Activated T-helper 2 cell treated with anti-CD3 and anti-CD28 coated beads, Interferon-gamma antibody, Interleukin-2, Interleukin-4, amounts not matched to agents 10 μg/mL and 5 μg/mL and 100 μg/mL, durations not matched to agents 14 hours and 24 hours and 36 hours (primary cell): ENCODE data around the gene ACTN3. TPM values are rescaled to one million over a fixed set of nuclear protein-coding genes. Genes with fewer than 3 reads are reported as not detected.

Experiments used
- DNase-seq: peaks from one replicate; pipeline ENCODE4 v3.0.0; 2021; ENCODE audit warnings: low spot score
- H3K27ac Mint-ChIP-seq: one replicate; pipeline ENCODE4 v1.8.0; 2021; ENCODE audit warnings: mixed read lengths
- H3K27me3 Mint-ChIP-seq: one replicate; pipeline ENCODE4 v1.8.0; 2021; ENCODE audit warnings: low read depth, mixed read lengths
- H3K36me3 Mint-ChIP-seq: one replicate; pipeline ENCODE4 v1.8.0; 2021; ENCODE audit warnings: low read depth, mixed read lengths
- H3K4me1 Mint-ChIP-seq: one replicate; pipeline ENCODE4 v1.8.0; 2021; ENCODE audit warnings: low read depth, mixed read lengths
- H3K4me3 Mint-ChIP-seq: one replicate; pipeline ENCODE4 v1.8.0; 2021; ENCODE audit warnings: low read depth, mild to moderate bottlenecking, moderate library complexity, mixed read lengths
- H3K9me3 Mint-ChIP-seq: one replicate; pipeline ENCODE4 v1.8.0; 2021; ENCODE audit warnings: mixed read lengths
- intact Hi-C: fragments of 100-400 bp; cut with micrococcal nuclease; formaldehyde crosslinking; loops from one replicate; pipeline ENCODE4 v1.15.1; 2023
- total RNA-seq: library from RNA; stranded (reverse); gene quantifications from 2 replicates; pipeline ENCODE4 v1.2.3, GENCODE V29; 2022

The ACTN3 gene
- total RNA-seq, 1 donor from 2014 or later: 0.14 TPM

DNA sequence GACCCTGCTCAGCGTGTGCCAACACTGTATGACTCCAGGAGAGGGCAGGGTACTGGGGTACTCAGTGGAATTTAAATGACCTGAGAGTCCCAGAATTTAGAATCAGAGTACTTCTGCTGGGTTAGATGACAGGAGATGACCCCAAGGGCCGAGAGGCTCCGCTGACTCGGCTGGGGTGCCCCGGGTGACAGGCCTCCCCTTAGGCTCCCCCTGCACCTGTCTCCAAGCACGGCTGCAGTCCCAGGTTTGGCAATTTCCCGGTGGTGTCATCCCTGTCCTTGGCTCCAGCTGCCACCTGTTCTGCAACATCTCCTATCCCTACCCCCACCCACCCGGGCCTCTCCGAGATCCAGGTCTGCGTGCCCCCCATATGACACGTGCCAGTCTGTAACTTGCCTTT lies 1.3 kb downstream of the ACTN3 start:
- peaks cover 4% of the 10 kb centered on the region for H3K36me3 Mint-ChIP-seq
- H3K27me3 Mint-ChIP-seq: peaks cover 15% of the 10 kb centered on the region
- DNase-seq: no peak
- peaks cover 18% of the 10 kb centered on the region for H3K4me1 Mint-ChIP-seq
- intact Hi-C loops: no loop called here
- no peak overlapping the region for H3K4me3 Mint-ChIP-seq
- no peak overlapping the region for H3K27ac Mint-ChIP-seq
- H3K9me3 Mint-ChIP-seq: no peaks in the 10 kb centered on the region

DNA sequence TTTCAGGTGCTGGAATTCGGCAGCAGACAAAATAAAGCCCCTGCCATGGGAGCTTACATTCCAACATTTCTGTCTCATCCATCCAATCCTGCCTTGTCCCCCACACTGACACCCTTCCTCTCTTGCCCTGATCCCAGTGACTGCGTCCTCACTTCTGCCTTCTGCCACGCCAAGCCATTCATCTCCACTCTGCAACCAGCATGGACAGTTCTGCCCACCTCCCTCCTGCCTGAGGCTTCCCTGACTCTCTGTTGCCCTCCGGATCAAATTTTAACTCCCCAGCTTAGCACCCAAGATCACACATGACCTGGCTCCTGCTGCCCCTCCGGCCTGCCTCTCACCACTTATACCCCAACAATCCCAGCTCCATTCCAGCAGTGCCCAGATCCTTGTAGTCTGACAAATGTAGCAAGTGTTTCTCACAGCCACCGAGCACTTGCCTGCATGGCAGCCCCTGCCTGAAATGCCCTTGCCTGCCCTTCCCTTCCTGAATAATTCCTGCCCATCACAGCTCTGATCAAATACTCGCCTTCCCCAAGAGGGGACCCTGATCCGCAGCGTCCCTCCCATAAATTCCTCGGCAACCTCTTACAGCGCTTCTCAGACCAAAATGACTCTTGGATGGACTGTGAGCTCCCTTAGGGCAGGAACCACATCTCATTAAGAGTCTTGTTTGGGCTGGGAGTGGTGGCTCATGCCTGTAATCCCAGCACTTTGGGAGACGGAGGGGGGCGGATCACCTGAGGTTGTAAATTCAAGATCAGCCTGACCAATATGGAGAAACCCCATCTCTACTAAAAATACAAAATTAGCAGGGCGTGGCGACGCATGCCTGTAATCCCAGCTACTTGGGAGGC lies 2.3 kb downstream of the ACTN3 start:
- no peaks in the 10 kb centered on the region for H3K9me3 Mint-ChIP-seq
- no peak overlapping the region for H3K4me3 Mint-ChIP-seq
- peaks cover 15% of the 10 kb centered on the region for H3K27me3 Mint-ChIP-seq
- H3K4me1 Mint-ChIP-seq: peaks cover 9% of the 10 kb centered on the region
- DNase-seq: no peak
- no peak overlapping the region for H3K27ac Mint-ChIP-seq
- intact Hi-C loops: no loop called here
- H3K36me3 Mint-ChIP-seq: no peaks in the 10 kb centered on the region

DNA sequence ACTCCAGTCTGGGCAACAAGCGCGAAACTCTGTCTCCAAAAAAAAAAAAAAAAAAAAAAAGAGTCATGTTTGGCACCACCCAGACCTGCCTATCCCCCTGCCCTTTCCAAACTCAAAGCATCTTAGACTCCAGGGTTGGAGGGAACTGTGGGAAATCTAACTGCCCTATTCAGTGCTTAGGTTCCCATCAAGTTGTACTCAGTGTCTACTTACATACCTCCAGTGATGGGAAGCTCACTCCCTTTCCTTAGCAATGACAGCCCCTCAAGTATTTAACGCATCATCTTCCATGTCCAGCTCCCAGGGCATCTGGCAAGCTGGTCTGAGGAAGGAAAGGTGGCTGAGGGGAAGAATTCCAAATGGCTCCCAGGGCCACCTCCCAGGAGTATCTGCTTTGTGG lies 3.0 kb downstream of the ACTN3 start:
- intact Hi-C loops: no loop called here
- Mint-ChIP-seq H3K9me3 (no peaks in the 10 kb centered on the region), H3K27ac (no peak overlapping the region), H3K4me3 (no peak overlapping the region), H3K4me1 (peaks cover 4% of the 10 kb centered on the region), H3K27me3 (peaks cover 15% of the 10 kb centered on the region), H3K36me3 (no peaks in the 10 kb centered on the region)
- DNase-seq: no peak

DNA sequence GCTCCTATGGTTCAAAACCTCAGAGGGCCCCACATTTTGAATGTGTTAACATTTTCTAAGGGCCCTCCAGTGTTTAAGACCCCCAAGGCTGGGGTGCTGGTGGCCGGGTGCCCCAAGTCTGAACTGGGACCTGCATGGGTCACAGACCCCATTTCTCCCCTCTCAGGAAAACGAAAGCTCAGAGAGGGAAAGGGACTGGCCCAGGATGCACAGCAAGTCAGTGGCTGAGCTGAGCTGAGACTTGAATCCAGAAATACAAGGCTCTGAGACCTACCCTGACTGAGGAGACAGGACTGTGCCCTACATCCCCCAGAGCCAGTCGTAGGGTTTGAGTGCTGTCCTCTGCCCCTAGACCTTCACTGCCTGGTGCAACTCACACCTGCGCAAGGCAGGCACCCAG lies 4.2 kb downstream of the ACTN3 start:
- intact Hi-C loops: no loop called here
- H3K4me3 Mint-ChIP-seq: no peak overlapping the region
- peaks cover 1% of the 10 kb centered on the region for H3K4me1 Mint-ChIP-seq
- H3K36me3 Mint-ChIP-seq: no peaks in the 10 kb centered on the region
- H3K27ac Mint-ChIP-seq: no peak overlapping the region
- peaks cover 15% of the 10 kb centered on the region for H3K27me3 Mint-ChIP-seq
- H3K9me3 Mint-ChIP-seq: no peaks in the 10 kb centered on the region
- no peak for DNase-seq

DNA sequence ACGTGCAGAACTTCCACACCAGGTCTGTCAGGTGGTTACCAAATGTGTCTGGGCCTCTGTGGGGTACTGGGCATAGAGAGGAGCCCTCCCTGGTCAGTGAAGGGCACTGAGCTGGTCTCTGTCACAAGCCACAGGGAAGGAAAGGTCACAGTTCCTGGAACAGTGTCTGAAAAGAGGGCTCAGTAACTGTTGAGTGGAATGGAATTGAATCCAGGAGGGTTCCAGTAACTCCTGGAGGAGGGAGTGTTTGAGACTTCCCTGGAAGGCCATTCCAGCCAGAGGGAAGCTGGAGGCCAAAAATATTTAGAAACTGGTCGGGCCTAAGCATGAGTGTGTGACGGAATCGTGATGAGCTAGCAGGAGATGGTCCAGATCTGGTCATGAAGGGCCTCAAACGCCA lies 7.9 kb downstream of the ACTN3 start:
- Mint-ChIP-seq H3K36me3 (no peaks in the 10 kb centered on the region), H3K27ac (no peak overlapping the region), H3K4me3 (no peak overlapping the region), H3K4me1 (no peaks in the 10 kb centered on the region), H3K27me3 (peaks cover 11% of the 10 kb centered on the region), H3K9me3 (no peaks in the 10 kb centered on the region)
- intact Hi-C loops: no loop called here
- DNase-seq: no peak

DNA sequence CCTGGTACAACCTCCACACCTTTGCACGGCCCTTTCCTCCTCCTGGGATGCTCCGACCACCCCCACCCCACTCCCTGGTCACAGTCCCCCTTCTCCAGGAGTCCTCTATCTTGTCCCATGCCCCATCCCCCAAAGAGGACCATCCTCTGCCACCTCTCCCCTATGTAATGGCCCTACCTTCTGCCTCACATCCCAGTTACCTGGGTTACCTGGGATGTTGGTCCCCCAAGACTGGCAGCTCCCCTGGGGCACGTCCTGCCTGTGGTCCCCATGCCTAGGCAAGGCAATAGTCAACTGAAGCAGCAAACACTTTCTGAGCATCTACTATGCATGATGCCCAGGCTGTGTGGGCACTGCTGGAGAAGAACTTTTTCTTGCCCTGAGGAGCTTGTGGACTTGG lies 8.7 kb downstream of the ACTN3 start:
- Mint-ChIP-seq H3K4me1 (no peaks in the 10 kb centered on the region), H3K27ac (no peak overlapping the region), H3K4me3 (no peak overlapping the region), H3K36me3 (no peaks in the 10 kb centered on the region), H3K27me3 (peaks cover 6% of the 10 kb centered on the region), H3K9me3 (no peaks in the 10 kb centered on the region)
- intact Hi-C loops: no loop called here
- no peak for DNase-seq

DNA sequence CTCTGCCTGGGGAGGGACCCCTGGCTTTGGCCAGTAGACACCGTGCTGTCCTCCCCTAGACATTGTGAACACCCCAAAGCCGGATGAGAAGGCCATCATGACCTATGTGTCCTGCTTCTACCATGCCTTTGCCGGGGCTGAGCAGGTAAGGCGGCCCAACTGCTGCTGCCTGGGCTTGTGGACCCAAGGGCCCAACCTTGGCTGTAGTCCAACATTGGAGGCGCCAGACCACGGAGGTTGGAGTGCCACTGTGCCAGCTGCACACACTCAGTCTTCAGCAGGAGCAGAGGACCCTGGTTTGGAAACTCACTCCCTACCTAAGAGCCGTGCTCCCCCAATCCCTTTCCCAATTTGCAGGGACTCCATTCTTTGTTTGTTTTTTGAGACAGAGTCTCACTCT lies 9.4 kb downstream of the ACTN3 start:
- H3K27ac Mint-ChIP-seq: no peak overlapping the region
- no peak for DNase-seq
- H3K9me3 Mint-ChIP-seq: no peaks in the 10 kb centered on the region
- no peaks in the 10 kb centered on the region for H3K36me3 Mint-ChIP-seq
- peaks cover 6% of the 10 kb centered on the region for H3K27me3 Mint-ChIP-seq
- no peak overlapping the region for H3K4me3 Mint-ChIP-seq
- intact Hi-C loops: no loop called here
- no peaks in the 10 kb centered on the region for H3K4me1 Mint-ChIP-seq

DNA sequence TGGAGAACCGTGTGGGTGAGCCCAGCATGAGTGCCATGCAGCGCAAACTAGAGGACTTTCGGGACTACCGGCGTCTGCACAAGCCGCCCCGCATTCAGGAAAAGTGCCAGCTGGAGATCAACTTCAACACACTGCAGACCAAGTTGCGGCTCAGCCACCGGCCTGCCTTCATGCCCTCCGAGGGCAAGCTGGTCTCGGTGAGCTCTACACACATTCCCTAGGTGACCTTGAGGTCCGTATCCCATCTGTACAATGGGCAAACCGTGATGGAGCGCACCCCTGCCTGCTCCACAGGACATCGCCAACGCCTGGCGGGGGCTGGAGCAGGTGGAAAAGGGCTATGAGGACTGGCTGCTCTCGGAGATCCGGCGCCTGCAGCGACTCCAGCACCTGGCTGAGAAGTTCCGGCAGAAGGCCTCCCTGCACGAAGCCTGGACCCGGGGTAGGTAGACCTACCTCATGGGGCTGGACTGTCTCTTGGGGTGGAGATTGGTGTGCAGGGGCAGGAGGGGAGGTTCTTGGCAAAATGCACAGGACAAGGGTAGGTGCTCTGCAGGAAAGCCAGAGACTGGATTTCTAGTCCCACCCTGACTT lies 11.1 kb downstream of the ACTN3 start:
- H3K9me3 Mint-ChIP-seq: no peaks in the 10 kb centered on the region
- H3K4me1 Mint-ChIP-seq: no peaks in the 10 kb centered on the region
- no peaks in the 10 kb centered on the region for H3K36me3 Mint-ChIP-seq
- H3K27me3 Mint-ChIP-seq: peaks cover 6% of the 10 kb centered on the region
- no peak overlapping the region for H3K4me3 Mint-ChIP-seq
- intact Hi-C loops: no loop called here
- DNase-seq: no peak
- no peak overlapping the region for H3K27ac Mint-ChIP-seq

DNA sequence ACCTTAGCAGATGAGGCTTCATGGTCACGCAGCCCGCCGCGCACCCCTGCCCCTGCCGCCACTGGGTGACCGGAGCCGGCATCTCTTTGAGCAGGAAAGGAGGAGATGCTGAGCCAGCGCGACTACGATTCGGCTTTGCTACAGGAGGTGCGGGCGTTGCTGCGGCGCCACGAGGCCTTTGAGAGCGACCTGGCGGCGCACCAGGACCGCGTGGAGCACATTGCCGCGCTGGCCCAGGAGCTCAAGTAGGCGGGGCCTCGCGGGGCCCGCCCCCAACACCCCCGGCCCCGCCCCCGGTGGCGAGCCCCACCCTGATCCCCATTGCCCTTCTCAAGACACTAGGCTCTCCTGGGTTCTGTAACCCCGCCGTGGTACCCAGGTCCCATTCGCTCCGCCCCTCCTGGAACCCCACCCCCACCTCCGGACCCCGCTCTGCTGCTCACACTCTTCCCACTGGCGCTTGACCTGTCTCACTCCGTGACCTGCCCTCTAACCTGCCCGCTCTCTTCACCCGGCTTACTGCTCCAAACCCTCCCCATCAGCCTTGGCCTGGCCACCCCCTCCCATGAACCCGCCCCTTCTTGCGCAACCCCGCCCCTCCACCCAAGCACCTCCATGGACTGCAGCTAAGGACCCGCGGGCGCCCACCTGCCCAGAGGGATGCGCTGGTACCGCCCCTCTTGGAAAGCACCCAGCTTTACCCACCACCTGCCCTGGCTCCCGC lies 12.6 kb downstream of the ACTN3 start:
- Mint-ChIP-seq H3K36me3 (no peaks in the 10 kb centered on the region), H3K9me3 (no peaks in the 10 kb centered on the region), H3K4me1 (no peaks in the 10 kb centered on the region), H3K27ac (no peak overlapping the region), H3K4me3 (no peak overlapping the region), H3K27me3 (peaks cover 6% of the 10 kb centered on the region)
- intact Hi-C loops: no loop called here
- DNase-seq: no peak

DNA sequence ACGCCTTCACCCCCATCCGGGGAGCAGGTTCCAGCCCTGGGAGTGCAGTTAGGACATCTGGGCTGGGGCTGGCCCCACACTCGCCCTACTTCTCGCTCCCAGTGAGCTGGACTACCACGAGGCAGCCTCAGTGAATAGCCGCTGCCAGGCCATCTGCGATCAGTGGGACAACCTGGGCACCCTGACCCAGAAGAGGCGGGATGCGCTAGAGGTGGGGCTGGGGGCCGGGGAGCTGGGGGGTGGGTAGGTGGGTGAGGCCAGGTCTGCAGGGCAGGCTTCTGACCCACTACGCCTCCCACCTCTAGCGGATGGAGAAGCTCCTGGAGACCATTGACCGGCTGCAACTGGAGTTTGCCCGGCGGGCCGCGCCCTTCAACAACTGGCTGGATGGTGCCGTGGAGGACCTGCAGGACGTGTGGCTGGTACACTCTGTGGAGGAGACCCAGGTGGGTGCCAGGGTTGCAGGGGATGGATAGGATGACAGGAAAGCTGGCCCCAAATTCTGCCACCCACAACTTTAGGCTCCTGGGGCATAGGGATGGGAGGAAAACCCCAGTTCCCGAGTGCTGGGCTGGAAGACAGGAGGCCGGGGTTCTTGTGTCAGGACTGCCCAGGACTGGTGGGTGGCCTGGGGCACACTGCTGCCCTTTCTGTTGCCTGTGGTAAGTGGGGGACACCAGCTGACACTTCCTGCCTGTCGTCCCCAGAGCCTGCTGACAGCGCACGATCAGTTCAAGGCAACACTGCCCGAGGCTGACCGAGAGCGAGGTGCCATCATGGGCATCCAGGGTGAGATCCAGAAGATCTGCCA lies 13.4 kb downstream of the ACTN3 start:
- Mint-ChIP-seq H3K27ac (no peak overlapping the region), H3K4me1 (no peaks in the 10 kb centered on the region), H3K4me3 (no peak overlapping the region), H3K9me3 (no peaks in the 10 kb centered on the region), H3K36me3 (no peaks in the 10 kb centered on the region), H3K27me3 (peaks cover 6% of the 10 kb centered on the region)
- intact Hi-C loops: loop anchor here (10.0 kb wide), 1 partner anchor 275 kb away; no protein-coding TSS in a partner anchor
- DNase-seq: no peak

DNA sequence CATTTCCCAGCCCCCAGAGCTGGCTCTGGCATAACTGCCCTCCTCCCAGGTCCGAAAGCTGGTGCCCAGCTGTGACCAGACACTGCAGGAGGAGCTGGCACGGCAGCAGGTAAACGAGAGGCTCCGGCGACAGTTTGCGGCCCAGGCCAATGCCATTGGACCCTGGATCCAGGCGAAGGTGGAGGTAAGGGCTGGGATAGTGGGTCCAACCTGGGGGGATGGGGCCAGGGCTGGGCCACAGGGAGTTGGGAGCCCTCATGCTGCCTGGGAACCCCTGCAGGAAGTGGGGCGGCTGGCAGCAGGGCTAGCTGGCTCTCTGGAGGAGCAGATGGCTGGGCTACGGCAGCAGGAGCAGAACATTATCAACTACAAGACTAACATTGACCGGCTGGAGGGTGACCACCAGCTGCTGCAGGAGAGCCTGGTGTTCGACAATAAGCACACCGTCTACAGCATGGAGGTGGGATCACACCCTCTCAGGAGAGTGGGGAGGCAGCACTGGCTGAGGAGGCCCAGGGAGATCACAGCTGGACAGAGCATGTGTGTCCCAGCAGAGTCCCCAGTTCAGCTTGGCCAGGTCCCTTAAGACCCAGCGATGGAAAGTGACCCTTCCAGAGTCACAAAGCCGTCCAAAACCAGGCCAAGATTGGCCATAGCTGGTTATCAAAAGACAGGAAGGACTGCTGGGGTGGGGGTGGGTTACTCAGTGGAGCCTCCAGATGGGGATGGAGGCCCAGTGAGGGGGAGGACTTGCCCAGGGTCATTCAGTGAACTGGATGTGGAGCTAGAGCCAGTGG lies 14.7 kb downstream of the ACTN3 start:
- no peak overlapping the region for H3K4me3 Mint-ChIP-seq
- no peaks in the 10 kb centered on the region for H3K9me3 Mint-ChIP-seq
- no peaks in the 10 kb centered on the region for H3K36me3 Mint-ChIP-seq
- no peak overlapping the region for H3K27ac Mint-ChIP-seq
- no peaks in the 10 kb centered on the region for H3K4me1 Mint-ChIP-seq
- H3K27me3 Mint-ChIP-seq: peaks cover 10% of the 10 kb centered on the region
- no peak for DNase-seq
- intact Hi-C loops: loop anchor here (10.0 kb wide), 1 partner anchor 273 kb away; no protein-coding TSS in a partner anchor

DNA sequence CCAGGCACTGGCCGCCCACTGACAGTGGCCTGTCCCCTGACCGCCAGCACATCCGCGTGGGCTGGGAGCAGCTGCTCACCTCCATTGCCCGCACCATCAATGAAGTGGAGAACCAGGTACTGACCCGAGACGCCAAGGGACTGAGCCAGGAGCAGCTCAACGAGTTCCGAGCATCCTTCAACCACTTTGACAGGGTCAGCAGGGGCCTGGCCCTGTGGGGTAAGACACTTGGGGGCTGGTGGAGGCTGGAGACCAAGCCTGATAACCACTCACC lies 15.2 kb downstream of the ACTN3 start:
- Mint-ChIP-seq H3K27ac (no peak overlapping the region), H3K27me3 (peaks cover 12% of the 10 kb centered on the region), H3K36me3 (no peaks in the 10 kb centered on the region), H3K4me1 (no peaks in the 10 kb centered on the region), H3K4me3 (no peak overlapping the region), H3K9me3 (no peaks in the 10 kb centered on the region)
- intact Hi-C loops: loop anchor here (10.0 kb wide), 1 partner anchor 273 kb away; no protein-coding TSS in a partner anchor
- no peak for DNase-seq
